ENCODE measurements around the gene FAM174A.

The FAM174A gene

DNA sequence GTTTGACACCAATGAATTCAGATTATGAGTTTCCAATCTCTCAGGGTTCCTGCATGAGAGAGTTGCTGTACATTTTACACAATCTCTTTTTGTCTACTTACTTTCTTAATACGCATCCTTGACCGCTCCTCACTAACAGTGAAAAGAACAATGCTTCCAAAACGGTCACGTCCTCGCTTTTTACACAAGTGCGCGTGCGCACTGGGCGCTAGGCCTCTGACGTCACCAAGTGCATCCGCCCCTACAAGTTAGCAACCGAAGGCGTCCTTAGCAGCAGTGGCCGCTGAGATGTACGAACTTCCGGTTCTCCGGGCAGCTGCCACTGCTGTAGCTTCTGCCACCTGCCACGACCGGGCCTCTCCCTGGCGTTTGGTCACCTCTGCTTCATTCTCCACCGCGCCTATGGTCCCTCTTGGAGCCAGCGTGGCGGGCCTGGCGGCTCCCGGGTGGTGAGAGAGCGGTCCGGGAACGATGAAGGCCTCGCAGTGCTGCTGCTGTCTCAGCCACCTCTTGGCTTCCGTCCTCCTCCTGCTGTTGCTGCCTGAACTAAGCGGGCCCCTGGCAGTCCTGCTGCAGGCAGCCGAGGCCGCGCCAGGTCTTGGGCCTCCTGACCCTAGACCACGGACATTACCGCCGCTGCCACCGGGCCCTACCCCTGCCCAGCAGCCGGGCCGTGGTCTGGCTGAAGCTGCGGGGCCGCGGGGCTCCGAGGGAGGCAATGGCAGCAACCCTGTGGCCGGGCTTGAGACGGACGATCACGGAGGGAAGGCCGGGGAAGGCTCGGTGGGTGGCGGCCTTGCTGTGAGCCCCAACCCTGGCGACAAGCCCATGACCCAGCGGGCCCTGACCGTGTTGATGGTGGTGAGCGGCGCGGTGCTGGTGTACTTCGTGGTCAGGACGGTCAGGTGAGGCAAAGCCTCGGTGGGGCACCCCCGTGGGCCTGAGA lies at the start of gene FAM174A:
Gene FAM174A (plus strand): TSS at position 315 of the 946 bp plus-strand sequence. CDS start 157 bp downstream, at position 472.
- peak; percentile 91 for DNase-seq (ENCODE audit: low read depth)

DNA sequence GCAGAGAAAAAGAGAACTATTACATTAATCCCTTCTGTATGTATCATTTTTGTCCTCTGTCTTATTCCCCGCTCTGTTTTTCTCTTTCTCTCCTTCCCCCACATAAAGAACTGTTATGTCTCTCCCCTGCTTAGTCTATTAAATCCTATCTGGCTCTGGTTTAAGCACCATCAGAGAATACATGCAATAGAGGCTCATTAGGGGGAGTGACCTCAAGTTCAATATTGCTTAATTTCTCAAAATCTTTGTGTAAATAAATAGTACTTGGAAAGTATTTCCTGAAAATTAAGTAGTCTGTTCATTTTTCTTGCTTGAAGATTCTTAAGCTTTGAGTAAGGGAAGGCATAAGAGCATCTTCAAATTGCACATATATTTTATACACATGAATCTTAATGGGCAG lies 41.2 kb upstream of the FAM174A start:
- no peak for DNase-seq (ENCODE audit: low read depth)

DNA sequence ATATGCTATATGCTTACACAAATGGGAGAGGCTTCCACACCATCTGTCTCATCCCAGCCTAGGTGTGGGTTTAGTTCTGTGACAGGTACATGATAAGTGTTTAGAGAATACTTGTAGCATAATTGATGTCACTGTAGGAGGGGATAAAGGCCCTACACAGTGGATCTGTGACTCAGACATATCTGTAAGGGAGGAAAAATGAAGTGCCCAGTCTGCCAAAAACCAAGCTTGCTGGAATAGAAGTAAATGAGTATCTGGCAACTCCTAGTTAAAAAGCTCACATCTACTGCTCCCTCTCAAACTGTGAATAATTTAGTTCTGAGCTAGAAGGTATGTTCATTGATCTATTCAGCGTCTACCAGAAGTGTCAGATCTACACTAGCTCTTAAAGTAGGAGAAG lies 38.9 kb upstream of the FAM174A start:
- DNase-seq (ENCODE audit: low read depth): no peak

- DNase-seq (ENCODE audit: low read depth): no peak
Observed at GRCh38 chr5:100502684-100503083, 32.5 kb upstream of the FAM174A start.

DNA sequence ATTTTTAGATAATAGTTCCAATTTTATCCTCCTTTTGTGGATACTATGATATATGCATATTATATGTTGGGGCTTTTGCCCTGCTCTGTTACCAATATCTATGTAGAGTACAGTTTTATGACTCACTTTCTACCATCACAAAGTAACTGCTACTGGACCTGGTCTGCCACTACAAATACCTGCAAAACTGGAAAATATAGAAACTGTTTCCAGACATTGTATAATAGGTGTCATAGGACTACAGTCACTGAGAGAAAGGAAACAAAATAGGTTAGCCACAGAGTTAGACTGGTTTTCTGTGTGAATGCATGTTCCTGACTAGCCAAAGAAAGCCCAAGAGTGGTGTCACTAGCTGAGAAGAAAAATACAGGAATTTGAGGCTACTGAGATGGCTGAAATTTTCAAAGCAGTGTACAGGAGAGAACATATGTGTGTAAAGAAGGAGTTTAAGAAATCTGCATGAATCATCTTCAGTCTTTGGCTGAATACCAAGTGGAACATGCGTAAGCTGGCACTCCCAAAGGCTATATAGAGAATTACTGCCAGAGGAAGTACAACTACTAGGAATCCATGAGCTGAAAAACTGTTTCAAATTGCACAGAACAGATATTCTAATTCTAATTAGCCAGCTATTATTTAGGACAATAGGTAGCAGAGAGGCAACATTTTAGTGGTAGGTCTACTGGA lies 29.0 kb upstream of the FAM174A start:
- peak; percentile 47 for DNase-seq (ENCODE audit: low read depth)

- DNase-seq (ENCODE audit: low read depth): no peak
Observed at GRCh38 chr5:100516285-100516684, 18.9 kb upstream of the FAM174A start.

GRCh38 chr5:100517301-100517974 lies 17.7 kb upstream of the FAM174A start:
- DNase-seq (ENCODE audit: low read depth): no peak

DNA sequence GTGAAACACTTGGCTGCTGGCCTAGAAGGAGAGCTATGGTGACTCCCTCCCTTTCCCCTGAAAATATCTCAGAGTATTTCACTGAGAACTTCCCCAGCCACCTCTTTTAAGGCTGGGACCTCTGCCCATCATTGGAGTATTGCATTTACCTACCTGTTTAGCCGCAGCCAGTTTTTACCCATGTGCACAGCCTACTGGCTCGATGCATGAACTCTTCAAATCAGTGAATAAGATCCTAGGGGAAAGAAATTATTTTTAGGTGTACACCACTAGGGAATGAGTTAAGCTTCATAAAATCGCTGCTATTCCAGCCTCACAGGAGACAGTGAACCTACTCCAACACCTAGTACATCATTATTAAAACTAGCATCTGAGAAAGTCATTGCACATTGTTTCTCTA lies 16.8 kb upstream of the FAM174A start:
- DNase-seq (ENCODE audit: low read depth): no peak

DNA sequence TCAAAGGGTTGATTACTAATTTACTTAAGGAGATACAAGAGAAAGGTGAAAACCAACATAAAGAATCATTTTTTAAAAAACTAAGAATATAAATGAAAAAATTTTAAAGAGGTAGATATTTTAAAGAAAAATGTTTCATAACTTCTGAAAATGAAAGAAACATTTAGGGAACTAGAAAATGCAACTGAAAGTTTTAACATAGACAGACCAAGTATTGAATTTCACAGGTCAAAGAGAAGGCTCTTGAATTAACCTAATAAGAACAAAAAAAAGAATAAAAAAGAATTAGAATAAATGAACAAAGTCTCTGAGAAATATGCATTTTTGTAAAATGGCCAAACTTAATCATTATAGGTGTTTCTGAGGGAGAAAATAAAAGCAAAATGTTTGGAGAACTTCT lies 16.1 kb upstream of the FAM174A start:
- DNase-seq (ENCODE audit: low read depth): no peak

DNA sequence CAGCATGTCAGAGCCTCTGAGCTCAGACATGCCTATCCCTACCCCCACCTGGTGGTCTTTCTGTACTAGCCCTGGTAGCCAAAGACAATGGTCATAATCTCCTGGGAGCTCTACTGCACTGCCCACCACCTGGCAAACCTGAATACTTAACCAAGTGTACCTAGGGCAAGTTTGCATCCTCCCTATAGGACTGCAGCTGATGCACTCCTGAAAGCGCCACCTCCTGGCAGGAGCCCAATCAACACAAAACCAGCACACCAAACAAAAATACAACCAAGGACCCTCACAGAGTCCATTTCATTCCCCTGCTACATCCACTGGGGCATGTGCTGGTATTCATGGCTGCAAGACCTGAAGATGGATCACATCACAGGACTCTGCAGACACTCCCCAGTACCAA lies 14.8 kb upstream of the FAM174A start:
- DNase-seq (ENCODE audit: low read depth): no peak

DNA sequence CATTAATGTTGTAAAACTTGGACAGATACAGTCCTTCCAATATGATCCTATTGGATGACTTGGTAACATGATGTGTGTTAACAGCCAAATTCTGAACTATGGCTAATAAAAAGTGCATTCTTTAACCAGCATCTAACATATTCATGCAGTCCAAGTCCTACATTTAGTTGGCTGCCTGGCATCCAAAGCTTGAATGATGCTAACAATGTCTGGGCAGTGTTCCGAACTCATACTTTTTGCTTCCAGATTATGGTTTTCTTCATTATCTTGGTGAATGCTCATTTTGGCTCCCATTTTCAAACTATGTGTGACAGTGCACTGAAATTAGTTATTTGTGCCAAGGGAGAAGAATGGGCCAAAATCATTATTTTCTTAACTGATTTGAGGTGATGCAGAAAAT lies 2.8 kb downstream of the FAM174A start:
- no peak for DNase-seq (ENCODE audit: low read depth)

DNA sequence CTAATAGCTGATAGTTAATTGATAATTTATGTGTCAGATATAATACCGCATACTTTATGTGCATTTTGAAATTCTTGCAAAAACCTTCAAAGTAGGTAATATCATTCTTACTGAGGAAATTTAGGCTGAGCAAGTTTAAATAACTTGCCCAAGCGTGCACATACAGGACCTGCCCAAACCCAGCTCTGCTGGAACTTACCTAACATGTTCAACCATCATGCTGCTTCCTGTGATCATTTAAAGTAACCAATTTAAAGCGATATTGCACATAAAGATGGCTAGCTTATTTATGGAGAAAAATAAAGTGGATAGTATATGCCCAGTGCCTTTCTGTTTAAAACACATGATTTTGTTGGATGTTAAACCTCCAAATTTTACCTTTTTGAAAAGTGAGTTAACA lies 4.3 kb downstream of the FAM174A start:
- no peak for DNase-seq (ENCODE audit: low read depth)

- no peak for DNase-seq (ENCODE audit: low read depth)
Observed at GRCh38 chr5:100542086-100542485, 6.9 kb downstream of the FAM174A start.

DNA sequence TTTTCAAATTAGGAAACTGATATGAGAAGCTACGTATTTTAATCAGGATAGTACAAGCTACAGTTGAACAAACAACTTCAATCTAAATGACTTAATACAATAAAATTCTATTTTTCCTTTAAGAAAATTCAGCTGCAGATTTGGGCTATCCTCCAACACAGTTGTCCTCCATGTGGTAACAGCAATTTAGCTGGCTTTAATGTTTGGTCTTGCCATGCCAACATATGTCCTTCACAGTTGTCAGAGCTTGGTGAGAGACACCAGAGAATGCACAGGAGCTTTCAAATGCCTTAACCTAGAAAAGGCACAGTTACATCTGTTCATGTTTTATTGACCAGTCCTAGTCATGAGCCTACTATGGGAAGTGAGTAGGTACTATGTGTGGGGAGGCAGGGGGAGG lies 10.8 kb downstream of the FAM174A start:
- no peak for DNase-seq (ENCODE audit: low read depth)

DNA sequence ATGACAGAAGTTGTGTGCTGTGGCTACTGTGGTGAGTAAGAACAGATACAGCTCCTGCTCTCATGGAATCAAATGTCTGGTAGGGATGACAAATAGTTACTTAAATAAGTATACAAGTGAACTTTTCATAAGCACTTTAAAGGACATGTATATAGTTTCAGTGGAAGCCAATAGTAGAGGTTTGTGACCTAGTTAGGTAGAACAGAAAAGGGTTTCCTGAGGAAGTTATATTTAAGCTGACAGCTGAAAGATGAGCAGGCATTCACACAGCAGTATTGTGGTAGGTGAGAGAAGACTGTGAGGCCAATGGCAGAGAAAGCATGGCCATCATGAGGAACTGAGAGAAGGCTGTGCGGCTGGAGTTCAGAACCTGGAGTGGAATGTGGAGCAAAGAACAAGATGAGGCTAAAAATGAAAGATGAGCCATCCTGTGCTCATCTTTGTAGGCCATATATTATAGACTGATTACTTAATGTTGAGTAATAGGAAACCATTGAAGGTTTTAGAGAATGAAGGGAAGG lies 15.4 kb downstream of the FAM174A start:
- peak; percentile 6 for DNase-seq (ENCODE audit: low read depth)

- no peak for DNase-seq (ENCODE audit: low read depth)
Observed at GRCh38 chr5:100551183-100551582, 16.0 kb downstream of the FAM174A start.

DNA sequence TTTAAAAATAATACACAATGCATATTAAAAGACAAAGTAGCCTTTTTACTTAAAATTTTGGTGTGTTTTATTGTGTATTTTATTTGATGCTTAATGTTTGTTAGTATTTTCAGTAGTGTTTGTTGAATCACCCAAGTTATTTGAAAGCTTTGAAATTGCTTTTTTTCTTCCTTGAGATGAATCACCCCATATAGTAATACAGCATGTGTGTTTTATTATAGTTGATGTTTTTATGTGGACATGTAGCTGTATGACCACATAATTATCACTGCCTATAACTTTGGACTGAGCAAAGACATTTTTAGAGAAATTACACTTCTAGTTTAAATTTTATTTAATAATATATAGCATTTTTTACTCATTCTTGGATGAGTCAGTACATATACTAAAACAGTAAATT lies 18.0 kb downstream of the FAM174A start:
- no peak for DNase-seq (ENCODE audit: low read depth)

GRCh38 chr5:100560860-100561259 lies 25.7 kb downstream of the FAM174A start:
- DNase-seq (ENCODE audit: low read depth): no peak

DNA sequence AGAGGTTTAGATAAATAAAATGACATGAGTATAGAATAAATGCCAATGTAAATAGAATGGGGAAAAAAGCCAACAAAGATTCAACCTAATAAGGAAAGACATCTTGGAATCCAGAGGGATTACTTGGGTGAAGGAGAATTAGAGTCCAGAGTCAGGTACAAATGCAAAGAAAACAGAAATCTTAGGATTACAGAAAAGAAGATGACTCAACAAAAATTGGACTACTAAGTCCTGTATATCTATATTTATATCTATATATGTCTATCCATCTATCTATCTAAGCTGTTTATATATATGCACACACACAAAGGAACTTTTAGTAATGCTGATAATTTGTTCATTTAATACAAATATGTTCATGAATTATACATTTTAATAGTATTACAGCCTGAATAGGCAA lies 27.6 kb downstream of the FAM174A start:
- no peak for DNase-seq (ENCODE audit: low read depth)

- no peak for DNase-seq (ENCODE audit: low read depth)
Observed at GRCh38 chr5:100566382-100567141, 31.4 kb downstream of the FAM174A start.

DNA sequence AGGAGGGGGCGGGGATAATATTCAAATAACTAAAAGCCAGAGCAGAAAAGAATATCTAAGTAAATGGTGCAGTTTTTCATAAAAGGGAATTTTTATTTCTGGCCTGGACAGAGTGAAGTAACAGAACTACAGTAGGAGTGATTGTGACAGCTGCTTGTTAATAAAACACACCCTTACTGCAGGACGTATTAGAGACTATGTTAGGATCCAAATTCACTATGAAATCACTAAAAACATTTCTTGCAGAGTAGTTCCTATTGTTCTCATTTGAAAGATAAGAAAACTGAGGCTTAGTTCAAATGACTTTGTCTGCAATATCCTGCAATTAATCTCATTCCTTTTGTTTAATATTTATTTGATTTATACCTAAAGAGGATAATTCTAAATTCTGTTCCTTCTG lies 39.5 kb downstream of the FAM174A start:
- DNase-seq (ENCODE audit: low read depth): no peak

- no peak for DNase-seq (ENCODE audit: low read depth)
Observed at GRCh38 chr5:100575815-100576214, 40.6 kb downstream of the FAM174A start.

All from GM04504 (cell line).